Kasumi-1 (cell line): ENCODE measurements around the gene DDX3X.
"Not testable (repeated sequence)": the region's sequence is repeated elsewhere in the genome, so short reads cannot be mapped to it uniquely, and the experiment has no call there.

Source experiments
- DNase-seq, 2 experiments: peaks; one replicate each; lab custom pipeline; 2025; lab: John Stamatoyannopoulos, UW

The DDX3X gene

DNA sequence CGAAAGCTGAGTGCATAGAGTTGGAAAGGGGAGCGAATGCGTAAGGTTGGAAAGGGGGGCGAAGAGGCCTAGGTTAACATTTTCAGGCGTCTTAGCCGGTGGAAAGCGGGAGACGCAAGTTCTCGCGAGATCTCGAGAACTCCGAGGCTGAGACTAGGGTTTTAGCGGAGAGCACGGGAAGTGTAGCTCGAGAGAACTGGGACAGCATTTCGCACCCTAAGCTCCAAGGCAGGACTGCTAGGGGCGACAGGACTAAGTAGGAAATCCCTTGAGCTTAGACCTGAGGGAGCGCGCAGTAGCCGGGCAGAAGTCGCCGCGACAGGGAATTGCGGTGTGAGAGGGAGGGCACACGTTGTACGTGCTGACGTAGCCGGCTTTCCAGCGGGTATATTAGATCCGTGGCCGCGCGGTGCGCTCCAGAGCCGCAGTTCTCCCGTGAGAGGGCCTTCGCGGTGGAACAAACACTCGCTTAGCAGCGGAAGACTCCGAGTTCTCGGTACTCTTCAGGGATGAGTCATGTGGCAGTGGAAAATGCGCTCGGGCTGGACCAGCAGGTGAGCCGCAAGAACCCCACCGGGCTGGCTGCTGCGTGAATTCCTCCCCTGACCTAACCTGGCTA is at the start of gene DDX3X:
TSS of gene DDX3X (plus strand) at position 419 of the 619 bp plus-strand sequence. CDS start at position 510, 91 bp downstream.
- DNase-seq: peak; percentile 75 to 79

- DNase-seq: not testable (repeated sequence)
Measured at GRCh38 chrX:41285928-41286327, 48.0 kb upstream of the DDX3X start.

DNA sequence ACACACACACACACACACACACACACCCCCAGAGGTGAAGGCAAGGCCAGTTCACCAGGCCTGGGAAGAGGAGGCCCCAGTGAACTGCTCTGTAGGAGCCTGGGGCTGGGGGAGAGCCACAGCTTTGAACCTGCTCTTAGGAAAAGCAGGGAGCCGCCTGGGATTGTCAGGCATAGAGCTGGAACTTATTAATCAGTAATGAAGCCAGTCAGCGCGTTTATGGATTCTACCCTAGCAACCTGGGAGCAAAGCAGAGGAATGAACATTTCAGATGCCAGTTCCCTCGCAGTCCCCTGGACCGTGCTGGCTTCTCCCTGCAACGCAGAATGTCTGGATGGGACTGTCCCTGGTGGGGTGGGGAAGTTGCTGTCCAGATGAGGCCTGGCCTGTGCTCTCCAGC is 45.3 kb upstream of the DDX3X start:
- no peak for DNase-seq

GRCh38 chrX:41289095-41289494 is 44.9 kb upstream of the DDX3X start:
- no peak for DNase-seq

DNA sequence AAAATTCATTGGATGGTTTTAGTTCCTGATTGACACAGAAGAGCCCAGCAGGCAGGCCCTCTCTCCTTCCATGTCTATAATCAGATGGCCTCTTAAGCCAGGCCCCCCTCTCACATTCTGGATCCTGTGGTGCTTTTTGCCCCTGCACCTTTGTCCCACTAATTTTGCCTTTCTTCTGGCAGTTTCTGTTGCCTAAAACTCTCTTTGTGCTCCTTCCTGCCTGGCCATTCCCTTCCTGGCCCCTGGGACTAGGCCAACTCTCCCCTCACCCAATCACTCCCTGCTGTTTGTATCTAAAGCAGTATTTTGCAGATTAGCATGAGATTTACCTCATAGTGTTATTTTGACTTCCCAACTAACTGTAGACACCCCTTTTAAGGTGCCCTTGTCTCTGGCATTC is 42.7 kb upstream of the DDX3X start:
- no peak for DNase-seq

DNA sequence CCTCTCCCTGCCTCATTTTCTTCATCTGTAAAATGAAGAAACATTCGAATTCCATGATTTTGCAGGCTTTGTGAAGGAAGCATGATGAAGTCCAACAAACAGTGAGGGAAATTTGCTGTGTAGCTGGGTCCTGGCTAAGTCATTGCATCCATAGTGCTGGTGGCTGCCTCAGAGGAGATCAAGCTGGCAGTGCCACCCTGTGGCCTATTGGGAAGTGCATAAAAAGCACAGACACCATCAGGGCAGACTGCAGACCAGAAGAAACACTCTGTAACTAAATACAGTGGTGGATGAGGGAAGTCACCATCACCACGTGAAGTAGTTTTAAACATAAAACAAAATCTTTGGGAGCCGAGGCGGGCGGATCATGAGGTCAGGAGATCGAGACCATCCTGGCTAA is 40.7 kb upstream of the DDX3X start:
- peak; percentile 21 to 52 for DNase-seq

DNA sequence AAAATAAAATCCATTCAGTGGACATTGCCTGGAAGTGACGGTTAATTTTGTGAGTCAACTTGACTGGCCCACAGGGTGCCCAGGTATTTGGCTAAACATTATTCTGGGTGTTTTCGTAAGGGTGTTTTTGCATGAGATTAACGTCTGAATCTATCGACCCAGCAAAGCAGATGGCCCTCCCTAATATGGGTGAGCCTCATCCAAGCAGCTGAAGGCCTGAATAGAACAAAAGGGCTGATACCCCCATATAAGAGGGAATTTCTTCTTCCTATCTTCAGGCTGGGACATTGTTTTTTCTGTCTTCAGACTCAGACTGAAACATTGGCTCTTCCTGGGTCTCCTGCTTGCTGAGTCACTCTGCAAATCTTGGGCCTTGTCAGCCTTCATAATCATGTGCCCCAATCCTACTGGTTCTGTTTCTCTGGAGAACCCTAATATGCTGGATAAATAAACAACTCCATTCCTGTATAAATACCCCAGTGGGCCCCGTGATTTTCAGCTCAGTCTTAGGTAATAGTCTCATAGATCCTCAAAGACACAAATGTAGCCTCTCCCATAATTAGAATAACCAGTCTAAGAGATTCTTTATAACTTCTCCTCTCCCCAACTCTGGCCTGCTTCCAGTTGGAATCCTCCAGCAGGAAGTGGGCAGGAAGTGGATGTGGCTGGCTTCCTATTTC is 33.1 kb upstream of the DDX3X start:
- DNase-seq: peak; percentile 25 to 40

GRCh38 chrX:41301438-41301824 is 32.5 kb upstream of the DDX3X start:
- no peak for DNase-seq

GRCh38 chrX:41302370-41302769 is 31.6 kb upstream of the DDX3X start:
- no peak for DNase-seq

DNA sequence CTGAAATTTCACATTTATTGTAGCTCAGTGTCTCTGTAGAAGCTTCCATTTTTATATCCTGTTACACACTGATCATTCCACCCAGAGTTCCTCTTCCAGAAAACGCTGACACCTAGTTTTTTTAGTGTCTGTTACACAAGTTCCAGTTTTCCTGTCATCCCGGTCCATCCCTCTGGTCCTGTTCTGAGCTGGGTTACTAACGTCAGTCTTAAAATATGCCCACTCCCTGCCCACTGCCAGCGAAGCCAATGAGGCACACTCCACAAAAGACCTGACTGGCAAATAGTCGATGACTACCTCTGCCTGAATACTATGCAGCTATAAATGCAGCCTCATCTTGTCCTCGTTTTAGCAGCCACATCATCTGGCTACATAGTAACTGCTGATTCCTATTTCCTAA is 30.9 kb upstream of the DDX3X start:
- no peak for DNase-seq

- no peak for DNase-seq
Measured at GRCh38 chrX:41304178-41304577, 29.8 kb upstream of the DDX3X start.

GRCh38 chrX:41308884-41309647 is 24.9 kb upstream of the DDX3X start:
- DNase-seq: peak in 1 of 2 experiments; percentile 10

- DNase-seq: no peak
Measured at GRCh38 chrX:41312786-41313185, 21.2 kb upstream of the DDX3X start.

GRCh38 chrX:41313419-41313818 is 20.5 kb upstream of the DDX3X start:
- no peak for DNase-seq

- DNase-seq: no peak
Measured at GRCh38 chrX:41314204-41314603, 19.8 kb upstream of the DDX3X start.

DNA sequence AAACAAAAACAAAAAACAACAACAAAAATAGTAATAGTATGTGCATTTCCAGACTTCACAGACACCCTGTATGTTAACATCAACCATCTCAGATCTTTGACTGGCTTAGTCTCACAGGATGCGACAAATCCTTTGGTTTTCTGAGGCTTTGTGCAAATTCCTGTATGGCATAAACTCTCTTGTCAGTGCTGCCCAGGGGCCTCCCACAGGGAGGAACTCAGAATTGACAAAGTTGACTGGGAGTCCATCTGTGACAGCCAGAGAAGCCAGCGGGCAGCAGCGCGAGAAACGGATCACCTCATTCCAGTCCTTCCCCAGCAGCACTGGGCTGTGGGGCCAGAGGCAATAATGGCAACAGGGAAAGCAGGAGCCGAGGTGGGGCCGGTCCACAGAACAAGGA is 19.1 kb upstream of the DDX3X start:
- no peak for DNase-seq

DNA sequence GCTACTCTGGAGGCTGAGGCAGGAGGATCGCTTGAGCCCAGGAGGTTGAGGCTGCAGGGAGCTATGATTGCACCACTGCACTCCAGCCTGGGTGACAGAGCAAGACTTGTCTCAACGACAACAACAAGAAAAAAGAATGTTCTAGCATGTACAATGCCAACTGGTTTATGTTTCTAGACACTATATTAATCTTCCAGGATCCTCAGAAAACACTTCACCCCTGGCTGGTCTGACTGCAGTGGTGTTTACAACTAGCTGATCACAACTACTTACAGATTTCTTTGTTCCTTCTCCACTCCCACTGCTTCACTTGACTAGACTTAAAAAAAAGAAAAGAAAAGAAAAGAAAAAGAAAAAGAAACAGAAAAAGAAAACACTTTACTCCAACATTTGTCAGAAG is 17.7 kb upstream of the DDX3X start:
- DNase-seq: not testable (repeated sequence)

DNA sequence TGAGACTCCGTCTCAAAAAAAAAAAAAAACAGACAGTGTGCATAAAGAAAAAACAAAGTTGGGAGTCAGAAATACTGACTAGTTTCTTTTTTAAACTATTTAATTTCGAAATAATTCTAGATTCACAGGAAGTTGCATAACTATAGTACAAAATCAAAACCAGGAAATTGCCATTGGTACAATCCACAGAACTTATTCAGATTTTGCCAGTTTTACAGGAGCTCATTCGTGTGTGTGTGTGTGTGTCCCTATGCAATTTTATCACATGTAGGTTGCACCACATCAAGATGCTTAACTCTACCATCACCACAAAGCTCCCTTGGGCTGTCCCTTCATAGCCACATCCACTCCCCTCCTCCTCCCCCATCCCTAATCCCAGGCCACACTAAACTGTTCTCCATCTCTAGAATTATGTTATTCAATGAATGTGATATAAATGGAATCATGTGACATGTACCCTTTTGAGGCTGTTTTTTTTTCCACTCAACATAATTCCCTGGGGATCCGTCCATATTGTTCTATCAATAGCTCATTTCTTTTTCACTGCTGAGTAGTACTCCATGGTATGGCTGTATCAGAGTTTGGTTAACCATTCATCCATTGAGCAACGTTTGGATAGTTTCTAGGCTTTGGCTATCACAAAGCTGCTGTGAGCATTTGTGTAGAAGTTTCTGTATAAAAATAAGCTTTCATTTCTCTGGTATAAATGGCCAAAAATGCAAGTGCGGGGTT is 16.3 kb upstream of the DDX3X start:
- DNase-seq: no peak

DNA sequence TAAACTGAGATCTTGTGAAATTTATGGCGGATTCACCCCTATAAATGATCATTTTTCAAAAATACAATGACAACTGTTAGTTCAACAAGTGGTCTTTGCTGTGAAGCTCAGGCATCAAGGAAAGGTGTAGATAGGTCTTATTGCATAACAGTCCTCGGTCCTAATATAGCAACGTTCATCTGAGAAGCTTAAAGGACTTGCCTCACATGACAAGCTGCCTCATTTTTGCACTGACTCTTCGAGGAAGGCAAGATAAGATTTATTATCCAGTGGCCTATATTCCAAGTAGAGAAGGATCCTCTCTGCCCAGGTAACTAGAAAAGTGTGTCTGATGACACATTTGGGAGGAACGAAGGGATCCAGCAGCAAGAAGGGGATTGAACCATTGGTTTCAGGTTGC is 13.6 kb upstream of the DDX3X start:
- DNase-seq: no peak

DNA sequence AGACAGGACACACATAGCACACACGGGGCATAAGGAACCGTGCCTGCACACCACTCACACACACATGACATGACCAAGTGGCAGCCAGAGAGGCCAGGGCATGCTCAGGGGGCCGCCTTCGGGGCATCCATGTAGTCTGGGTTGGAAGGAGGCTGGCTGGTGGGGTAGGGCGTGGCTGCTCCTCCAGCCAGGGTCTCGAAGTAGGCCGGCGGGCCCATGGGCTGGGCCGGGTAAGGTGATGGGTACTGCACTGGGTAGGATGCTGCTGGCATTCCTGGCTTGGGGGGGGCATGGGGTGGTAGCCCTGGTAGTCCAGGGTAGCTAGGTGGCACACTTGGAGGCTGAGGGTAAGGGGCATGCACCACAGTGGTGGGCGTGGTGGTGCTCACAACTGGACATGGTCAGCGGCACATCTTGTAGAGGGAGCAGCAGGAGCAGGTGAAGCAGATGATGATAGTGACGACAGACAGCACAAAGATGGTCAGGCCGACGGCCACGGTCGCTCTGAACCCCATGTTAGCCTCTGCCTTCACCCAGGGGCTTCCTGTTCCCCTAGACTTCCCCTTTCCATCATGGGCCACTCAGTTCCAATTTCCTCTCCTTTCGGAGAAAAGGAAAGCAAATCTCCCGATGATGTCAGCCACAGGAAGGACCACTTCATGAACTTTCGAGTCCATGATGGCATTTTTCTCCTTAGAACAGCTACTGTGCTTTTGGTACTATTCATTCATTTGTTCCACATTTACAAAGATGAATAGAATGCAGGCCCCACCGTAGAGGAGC is 10.9 kb upstream of the DDX3X start:
- DNase-seq: peak; percentile 12 to 22

DNA sequence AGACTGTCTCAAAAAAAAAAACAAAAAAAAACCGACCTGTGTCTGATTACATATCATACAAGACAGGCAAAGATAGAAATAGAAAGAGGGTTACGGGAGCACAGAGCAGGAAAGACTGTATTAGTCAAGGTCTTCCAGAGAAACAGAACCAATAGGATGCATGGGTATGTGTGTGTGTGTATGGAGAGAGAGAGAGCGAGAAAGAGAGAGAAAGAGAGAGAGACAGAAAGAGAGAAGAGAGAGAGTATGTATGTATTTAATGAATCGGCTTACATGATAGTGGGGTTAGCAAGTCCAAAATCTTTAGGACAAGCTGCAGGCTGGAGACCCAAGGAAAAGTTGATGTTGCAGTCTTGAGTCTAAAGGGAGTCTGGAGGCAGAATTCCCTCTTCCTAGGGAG is 7.5 kb upstream of the DDX3X start:
- no peak for DNase-seq

DNA sequence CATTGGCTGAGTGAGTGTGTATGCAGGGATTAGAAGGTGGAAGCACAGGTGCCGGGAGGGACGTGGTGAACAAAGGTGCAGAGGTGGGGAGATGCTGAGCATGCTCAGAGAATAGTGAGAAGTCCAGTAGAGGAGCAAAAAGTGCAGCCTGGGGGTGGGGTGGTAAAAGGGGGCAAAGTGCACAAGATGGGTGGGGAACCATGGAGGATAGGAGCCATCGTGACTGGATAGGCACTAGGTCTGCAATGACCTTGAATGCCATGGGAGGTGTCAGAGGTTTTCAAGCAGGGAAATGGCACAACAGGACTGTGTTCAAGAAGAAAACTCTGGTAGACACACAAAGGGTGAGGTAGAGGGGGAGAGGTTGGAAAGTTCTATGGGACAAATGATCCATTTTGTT is 6.6 kb upstream of the DDX3X start:
- no peak for DNase-seq
